Skin of body (tissue), 2 donors: ENCODE results near the gene ACADVL. TPM values are rescaled to one million over a fixed set of nuclear protein-coding genes. Genes with fewer than 3 reads are reported as not detected.

Experiments
- DNase-seq: peaks from one replicate; lab custom pipeline; 2025; lab: John Stamatoyannopoulos, UW
- total RNA-seq: library from RNA; depleted of rRNA; stranded (reverse); fragments of >200 nt; gene quantifications from one replicate; pipeline ENCODE4 v1.2.3, GENCODE V29; 2014

Gene ACADVL
- total RNA-seq, 1 donor from 2014 or later, result 261 TPM

GRCh38 chr17:7216242-7217112 lies 3.3 kb upstream of the ACADVL start:
- no peak for DNase-seq

GRCh38 chr17:7217113-7217987 lies 2.4 kb upstream of the ACADVL start:
- DNase-seq, result peak; percentile 87

- no peak for DNase-seq
Measured at GRCh38 chr17:7218166-7218565, 1.6 kb upstream of the ACADVL start.

GRCh38 chr17:7218758-7219157 lies 980 bp upstream of the ACADVL start:
- DNase-seq, result no peak

GRCh38 chr17:7219229-7219811 lies 418 bp upstream of the ACADVL start:
- DNase-seq, result no peak

- DNase-seq, result no peak
Measured at GRCh38 chr17:7220593-7221277, 997 bp downstream of the ACADVL start.

- DNase-seq, result no peak
Measured at GRCh38 chr17:7221278-7222092, 1.7 kb downstream of the ACADVL start.

- no peak for DNase-seq
Measured at GRCh38 chr17:7222093-7222971, 2.6 kb downstream of the ACADVL start.

GRCh38 chr17:7222972-7223292 lies 3.2 kb downstream of the ACADVL start:
- no peak for DNase-seq

GRCh38 chr17:7223375-7223774 lies 3.6 kb downstream of the ACADVL start:
- DNase-seq, result no peak

- no peak for DNase-seq
Measured at GRCh38 chr17:7224110-7224509, 4.4 kb downstream of the ACADVL start.

- DNase-seq, result no peak
Measured at GRCh38 chr17:7224661-7225111, 4.9 kb downstream of the ACADVL start.

GRCh38 chr17:7225711-7226331 lies 6.1 kb downstream of the ACADVL start:
- no peak for DNase-seq

- no peak for DNase-seq
Measured at GRCh38 chr17:7226721-7227710, 7.3 kb downstream of the ACADVL start.

- no peak for DNase-seq
Measured at GRCh38 chr17:7228920-7229319, 9.2 kb downstream of the ACADVL start.

- DNase-seq, result no peak
Measured at GRCh38 chr17:7229504-7229903, 9.8 kb downstream of the ACADVL start.

GRCh38 chr17:7232114-7232513 lies 12.4 kb downstream of the ACADVL start:
- no peak for DNase-seq

- DNase-seq, result no peak
Measured at GRCh38 chr17:7233701-7234082, 14.0 kb downstream of the ACADVL start.
